Liver (tissue), 3 donors: ENCODE results near the gene GFM1.
"Not testable (repeated sequence)": the region's sequence is repeated elsewhere in the genome, so short reads cannot be mapped to it uniquely, and the experiment has no call there.

Experiments
- ATF3 ChIP-seq: IDR thresholded peaks from 2 replicates; pipeline ENCODE4 v1.6.1; 2016; ENCODE audit warnings: antibody characterized with exemption
- CTCF ChIP-seq: fragments of 150-350 bp; IDR thresholded peaks from 2 replicates; pipeline ENCODE4 v1.5.1; 2017; ENCODE audit warnings: improper control_type of control experiment, low read depth, low read length; ENCODE audit not compliant: missing input control
- EGR1 ChIP-seq, 2 donors: IDR thresholded peaks; 2 replicates each; pipeline ENCODE4 v1.6.1; 2016 to 2018; ENCODE audit warnings: antibody characterized with exemption in 2 of 2, low read depth in 2 of 2
- GABPA ChIP-seq, 2 donors: IDR thresholded peaks in 1 of 2; conservative IDR thresholded peaks in 1 of 2; 2 replicates each; pipeline ENCODE4 v1.6.1; 2016; ENCODE audit warnings: antibody characterized with exemption in 2 of 2, mild to moderate bottlenecking in 1 of 2, moderate library complexity in 1 of 2
- HNF4A ChIP-seq, 2 donors: conservative IDR thresholded peaks; 2 replicates each; pipeline ENCODE4 v1.6.1; 2016; ENCODE audit warnings: antibody characterized with exemption in 2 of 2, mild to moderate bottlenecking in 2 of 2
- JUND ChIP-seq, 2 donors: IDR thresholded peaks; 2 replicates each; pipeline ENCODE4 v1.6.1; 2016; ENCODE audit warnings: antibody characterized with exemption in 2 of 2
- MAX ChIP-seq: IDR thresholded peaks from 2 replicates; pipeline ENCODE4 v1.6.1; 2016; ENCODE audit warnings: antibody characterized with exemption
- REST ChIP-seq: IDR thresholded peaks from 2 replicates; pipeline ENCODE4 v1.6.1; 2016; ENCODE audit warnings: antibody characterized with exemption, mild to moderate bottlenecking
- TAF1 ChIP-seq: conservative IDR thresholded peaks from 2 replicates; pipeline ENCODE4 v1.6.1; 2016; ENCODE audit warnings: antibody characterized with exemption, mild to moderate bottlenecking
- YY1 ChIP-seq: IDR thresholded peaks from 2 replicates; pipeline ENCODE4 v1.6.1; 2016; ENCODE audit warnings: antibody characterized with exemption, mild to moderate bottlenecking
- donor health status: healthy.
- donor health status: healthy.

- not testable (repeated sequence) for TF ChIP-seq CTCF; GABPA (IDR thresholded peaks at IDR 0.05 in 1 of 2, conservative IDR thresholded peaks at IDR 0.05 in 1 of 2); HNF4A (conservative IDR thresholded peaks at IDR 0.05); ATF3; MAX; YY1; EGR1 (IDR thresholded peaks at IDR 0.05; ENCODE audit: low read depth in 2 of 2); JUND (IDR thresholded peaks at IDR 0.05); TAF1; REST
These were observed 49.6 kb downstream of the GFM1 start for GRCh38 chr3:158693866-158694456.
